ES-I3 (cell line): ENCODE measurements around the gene ASTN2.

Source experiments
- H3K36me3 ChIP-seq: 2 replicates; pipeline ENCODE4 v1.6.1; 2013; ENCODE audit warnings: mild to moderate bottlenecking, low read length, control low read depth, moderate library complexity; ENCODE audit not compliant: insufficient read depth
- H3K4me1 ChIP-seq: 2 replicates; pipeline ENCODE4 v1.6.1; 2013; ENCODE audit warnings: mild to moderate bottlenecking, control low read depth, low read length; ENCODE audit not compliant: insufficient read depth
- H3K9ac ChIP-seq: 2 replicates; pipeline ENCODE4 v1.6.1; 2013; ENCODE audit warnings: low read depth, mild to moderate bottlenecking, low read length, moderate library complexity
- H3K9me3 ChIP-seq: 2 replicates; pipeline ENCODE4 v1.6.1; 2013; ENCODE audit warnings: mild to moderate bottlenecking, low read length, moderate library complexity; ENCODE audit not compliant: control insufficient read depth, insufficient read depth

Gene ASTN2

DNA sequence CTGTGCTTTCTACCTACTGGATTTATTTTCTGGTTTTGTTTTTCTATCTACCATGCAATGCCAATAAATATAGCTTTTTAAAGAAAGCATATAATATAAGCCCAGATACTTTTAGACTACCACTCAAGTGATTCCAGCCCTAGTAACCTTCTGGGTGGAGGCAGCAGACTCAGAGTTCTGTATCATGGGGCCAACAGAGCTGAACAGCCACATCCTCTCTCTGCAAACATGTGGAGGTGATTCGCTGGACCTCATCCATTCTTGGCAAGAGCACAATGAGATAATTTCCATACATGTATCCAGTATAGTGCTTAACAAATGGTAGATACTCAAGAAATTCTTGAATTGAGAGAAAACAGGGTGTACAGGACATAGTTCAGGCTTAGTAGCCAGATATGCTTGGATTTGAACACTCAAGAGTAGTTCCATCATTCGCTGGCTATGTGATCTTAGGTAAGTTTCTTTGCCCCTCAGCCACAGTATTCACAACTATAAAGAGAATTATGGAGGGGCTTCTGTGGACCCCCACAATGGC, 124.5 kb downstream of the ASTN2 start:
- no peaks in the 10 kb centered on the region for H3K36me3 ChIP-seq
- no peaks in the 10 kb centered on the region for H3K9me3 ChIP-seq
- H3K4me1 ChIP-seq, result no peaks in the 10 kb centered on the region; the same call in 1 of the 2 replicates
- no peak overlapping the region for H3K9ac ChIP-seq

GRCh38 chr9:117286245-117286644, 128.6 kb downstream of the ASTN2 start:
- Histone ChIP-seq H3K9ac (no peak overlapping the region), H3K4me1 (no peaks in the 10 kb centered on the region; the same call in 1 of the 2 replicates), H3K9me3 (no peaks in the 10 kb centered on the region)

GRCh38 chr9:117284414-117284813, 130.4 kb downstream of the ASTN2 start:
- H3K9ac ChIP-seq, result no peak overlapping the region
- H3K9me3 ChIP-seq, result no peaks in the 10 kb centered on the region
- H3K36me3 ChIP-seq, result no peaks in the 10 kb centered on the region
- no peaks in the 10 kb centered on the region; the same call in 1 of the 2 replicates for H3K4me1 ChIP-seq

More at GRCh38 chr9:117286245-117286644, 128.6 kb downstream of the ASTN2 start:
- H3K36me3 ChIP-seq, result no peaks in the 10 kb centered on the region

DNA sequence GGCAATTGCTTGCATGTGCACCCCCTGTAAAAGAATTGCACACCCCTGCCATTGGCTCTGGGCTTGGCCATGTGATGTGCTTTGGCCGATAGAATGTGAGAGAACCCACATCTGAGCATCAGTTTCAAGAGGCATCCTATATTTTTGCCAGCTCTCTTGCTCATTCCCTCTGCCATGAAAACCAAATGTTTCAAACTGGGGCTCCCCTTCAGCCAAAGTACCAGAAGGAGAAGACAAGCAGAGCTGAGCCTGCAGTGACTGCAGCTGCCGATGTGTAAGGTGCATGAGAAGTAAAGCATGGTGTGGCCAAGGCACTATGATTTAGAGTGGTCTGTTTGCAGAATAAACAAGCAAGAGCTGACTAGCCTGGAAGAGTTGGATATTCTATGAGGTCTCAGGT, 132.3 kb downstream of the ASTN2 start:
- Histone ChIP-seq H3K4me1 (no peaks in the 10 kb centered on the region), H3K36me3 (no peaks in the 10 kb centered on the region), H3K9me3 (no peaks in the 10 kb centered on the region), H3K9ac (no peak overlapping the region)

DNA sequence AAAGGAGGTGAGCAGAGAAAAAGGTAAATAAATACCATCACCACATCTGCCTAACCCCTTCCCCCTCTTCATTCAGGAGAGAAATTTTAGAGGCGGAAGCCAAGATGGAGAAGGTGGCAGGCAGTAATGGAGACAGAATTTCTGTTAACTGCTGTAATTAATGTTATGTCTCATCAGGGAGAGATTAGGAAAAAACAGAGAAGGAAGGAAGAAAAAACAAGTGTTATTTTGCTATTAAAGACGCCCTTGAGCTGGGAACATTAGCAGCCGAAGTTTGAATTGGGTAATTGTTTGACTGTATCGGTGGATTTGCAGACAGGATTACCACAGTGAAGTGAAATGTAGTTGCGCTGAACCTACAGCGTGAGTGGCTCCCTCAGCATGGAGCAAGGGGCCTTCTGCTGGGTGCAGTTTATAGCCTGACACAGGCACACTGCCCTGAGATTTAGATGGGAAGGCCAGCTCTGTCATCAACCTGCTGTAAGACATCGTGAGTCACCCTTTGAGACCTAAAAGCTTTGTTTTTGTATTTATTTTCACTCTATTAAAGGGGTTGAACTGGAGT, 136.3 kb downstream of the ASTN2 start:
- no peaks in the 10 kb centered on the region for H3K9me3 ChIP-seq
- no peaks in the 10 kb centered on the region for H3K36me3 ChIP-seq
- no peak overlapping the region for H3K9ac ChIP-seq
- no peaks in the 10 kb centered on the region for H3K4me1 ChIP-seq

- no peak overlapping the region for H3K9ac ChIP-seq
- H3K9me3 ChIP-seq, result no peaks in the 10 kb centered on the region
- H3K4me1 ChIP-seq, result no peaks in the 10 kb centered on the region
- H3K36me3 ChIP-seq, result no peaks in the 10 kb centered on the region
Observed at GRCh38 chr9:117278020-117278419, 136.8 kb downstream of the ASTN2 start.

DNA sequence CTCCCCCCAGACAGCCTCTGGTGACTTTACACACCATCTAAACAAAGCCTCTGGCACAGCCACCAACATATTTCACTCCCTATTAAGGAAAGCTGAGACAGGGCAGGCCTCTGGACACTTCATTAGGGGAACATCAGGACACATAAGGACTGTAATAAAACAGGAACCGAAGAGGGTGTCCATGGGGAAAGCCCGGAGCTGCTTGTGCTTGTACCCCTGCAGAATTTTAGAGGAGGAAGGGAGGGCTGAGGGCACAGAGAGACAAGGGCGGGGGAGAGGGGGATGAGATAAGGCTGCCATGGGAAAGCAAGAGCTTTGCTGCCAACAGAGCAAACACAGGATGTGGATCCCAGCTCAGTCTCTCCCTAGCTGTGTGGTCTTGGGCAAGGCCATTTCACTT, 138.4 kb downstream of the ASTN2 start:
- Histone ChIP-seq H3K9me3 (no peaks in the 10 kb centered on the region), H3K4me1 (no peaks in the 10 kb centered on the region), H3K9ac (no peak overlapping the region), H3K36me3 (no peaks in the 10 kb centered on the region)

DNA sequence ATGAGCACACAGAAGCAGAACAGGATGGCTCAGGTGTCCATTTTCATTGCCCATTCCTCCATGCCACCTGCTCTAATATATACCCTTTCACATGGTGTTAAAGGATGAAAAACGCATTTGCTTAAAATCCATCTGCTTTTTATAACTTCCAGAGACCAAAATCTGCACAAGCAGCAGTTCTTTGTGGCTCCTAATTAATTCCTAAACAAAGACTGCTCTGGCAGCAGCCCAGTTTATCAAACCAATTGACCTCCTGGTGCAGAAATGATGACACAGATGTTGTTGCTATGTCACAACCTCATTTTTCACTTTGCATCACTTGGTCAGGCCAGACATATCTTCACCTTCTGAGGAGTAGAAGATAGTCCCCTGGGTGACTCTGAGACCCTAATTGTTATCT, 141.2 kb downstream of the ASTN2 start:
- Histone ChIP-seq H3K9me3 (no peaks in the 10 kb centered on the region), H3K4me1 (peaks cover 5% of the 10 kb centered on the region), H3K9ac (no peak overlapping the region), H3K36me3 (no peaks in the 10 kb centered on the region)

- Histone ChIP-seq H3K36me3 (no peaks in the 10 kb centered on the region), H3K4me1 (peaks cover 7% of the 10 kb centered on the region)
Observed at GRCh38 chr9:117268847-117269446, 145.9 kb downstream of the ASTN2 start.

GRCh38 chr9:117266855-117267497, 147.9 kb downstream of the ASTN2 start:
- Histone ChIP-seq H3K4me1 (peaks cover 7% of the 10 kb centered on the region), H3K9ac (no peak overlapping the region)

More at GRCh38 chr9:117268847-117269446, 145.9 kb downstream of the ASTN2 start:
- Histone ChIP-seq H3K9ac (no peak overlapping the region), H3K9me3 (no peaks in the 10 kb centered on the region)

GRCh38 chr9:117265253-117265652, 149.6 kb downstream of the ASTN2 start:
- Histone ChIP-seq H3K4me1 (peaks cover 7% of the 10 kb centered on the region), H3K9ac (no peak overlapping the region), H3K36me3 (no peaks in the 10 kb centered on the region), H3K9me3 (no peaks in the 10 kb centered on the region)

More at GRCh38 chr9:117266855-117267497, 147.9 kb downstream of the ASTN2 start:
- H3K9me3 ChIP-seq, result no peaks in the 10 kb centered on the region
- H3K36me3 ChIP-seq, result no peaks in the 10 kb centered on the region

DNA sequence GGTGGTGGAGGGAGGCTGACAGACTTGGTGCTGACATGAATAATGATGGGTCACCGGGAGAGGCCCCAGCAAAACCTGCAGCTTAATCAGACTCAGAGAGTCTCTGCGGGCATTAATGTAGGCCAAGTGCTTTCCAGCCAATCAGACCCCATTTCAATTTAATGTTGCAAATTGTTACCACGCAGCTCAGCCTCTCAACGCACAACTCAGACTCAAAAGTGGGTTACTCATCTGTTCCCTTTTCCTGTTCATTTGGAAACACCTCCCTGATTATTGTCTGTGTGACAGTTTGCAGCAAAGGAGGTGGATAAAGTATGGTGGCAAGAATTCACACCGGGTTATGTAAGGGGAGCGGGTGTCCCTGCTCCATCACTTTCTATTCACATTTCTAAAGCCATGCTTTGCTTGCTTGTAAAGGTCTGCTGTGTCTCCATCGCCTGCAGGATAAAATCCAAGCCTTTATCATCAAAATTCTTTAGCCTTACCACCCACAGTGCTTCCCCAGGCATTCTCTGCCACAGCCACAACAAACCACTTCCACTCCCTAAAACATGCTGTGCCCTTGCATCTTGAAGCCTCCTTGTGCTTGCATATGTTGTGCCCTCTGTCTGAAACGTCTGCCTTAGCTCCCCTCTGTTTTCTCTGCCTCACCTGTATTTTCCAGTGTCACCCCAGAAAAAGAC, 156.5 kb downstream of the ASTN2 start:
- Histone ChIP-seq H3K9me3 (no peaks in the 10 kb centered on the region), H3K4me1 (no peaks in the 10 kb centered on the region), H3K9ac (no peak overlapping the region), H3K36me3 (no peaks in the 10 kb centered on the region)

DNA sequence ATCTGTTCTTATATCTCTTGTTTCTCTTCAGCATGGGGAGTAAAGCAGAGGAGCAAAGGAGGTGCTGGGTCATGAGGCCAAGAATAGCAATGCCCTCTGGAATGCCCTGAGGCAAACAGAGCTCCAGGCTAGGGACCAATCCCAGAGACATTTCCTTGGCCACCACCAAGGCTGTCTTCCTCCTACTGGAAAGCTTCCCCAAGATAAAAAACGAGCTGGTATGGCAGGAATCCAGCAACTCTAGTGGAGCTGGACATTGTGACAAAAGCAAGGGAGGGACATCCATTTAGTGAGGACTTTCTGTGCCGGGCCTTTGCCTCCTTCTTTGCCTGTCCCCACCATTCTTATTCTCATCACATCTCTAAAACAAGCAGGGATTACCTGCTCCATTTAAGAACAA, 161.6 kb downstream of the ASTN2 start:
- Histone ChIP-seq H3K9ac (no peak overlapping the region), H3K36me3 (no peaks in the 10 kb centered on the region), H3K4me1 (no peaks in the 10 kb centered on the region), H3K9me3 (no peaks in the 10 kb centered on the region)

DNA sequence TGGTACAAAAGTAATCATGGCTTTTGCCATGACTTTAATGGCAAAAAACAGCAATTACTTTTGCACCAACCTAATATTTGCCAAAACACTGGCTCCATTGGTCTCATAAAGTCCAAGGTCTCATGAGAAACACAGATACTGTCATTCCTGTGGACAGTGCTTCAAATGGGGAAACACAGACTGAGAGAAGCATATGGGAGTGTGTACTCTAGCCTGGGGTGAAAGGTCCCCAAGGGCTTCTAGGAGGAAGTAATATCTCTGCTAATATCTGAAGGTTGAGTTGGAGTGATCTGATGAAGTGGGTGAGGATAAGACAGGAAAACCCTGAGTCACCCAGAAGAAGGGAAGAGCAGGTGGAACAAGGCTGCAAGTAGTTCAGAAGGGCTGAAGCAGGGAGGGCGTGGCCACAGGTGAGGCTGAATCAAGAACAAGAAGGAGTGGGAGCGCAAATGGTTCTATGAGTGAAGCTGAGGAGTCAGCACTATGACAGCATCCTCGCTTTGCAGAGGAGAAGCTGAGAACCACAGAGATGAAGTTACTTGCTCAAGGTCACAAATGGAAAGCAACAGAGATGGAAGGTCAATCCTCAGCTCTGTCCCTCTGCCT, 164.1 kb downstream of the ASTN2 start:
- Histone ChIP-seq H3K9ac (no peak overlapping the region), H3K4me1 (no peaks in the 10 kb centered on the region), H3K36me3 (no peaks in the 10 kb centered on the region), H3K9me3 (no peaks in the 10 kb centered on the region)
